K562 (cell line): ENCODE results near the gene SEPHS2. TPM values are rescaled to one million over a fixed set of nuclear protein-coding genes. Genes with fewer than 3 reads are reported as not detected.

Source experiments
- ADNP ChIP-seq: fragments of 200-800 bp; sonication (Bioruptor generic); IDR thresholded peaks from 2 replicates; pipeline ENCODE4 v1.6.1; 2016; ENCODE audit warnings: missing genetic modification characterization, missing compliant biosample characterization
- C11orf30 ChIP-seq: fragments of 450-650 bp; IDR thresholded peaks from 2 replicates; pipeline ENCODE4 v1.6.1; 2016; ENCODE audit warnings: low read depth, mild to moderate bottlenecking
- CHD1 ChIP-seq: fragments of 200-600 bp; sonication (generic); IDR thresholded peaks from one replicate; pipeline ENCODE4 v1.6.1; 2012; ENCODE audit warnings: mild to moderate bottlenecking, moderate library complexity, low read length, inconsistent platforms
- DMBX1 ChIP-seq: fragments of 250-450 bp; sonication (Bioruptor Pico); IDR thresholded peaks from 2 replicates; pipeline ENCODE4 v1.8.0; 2022; ENCODE audit warnings: inconsistent platforms, mild to moderate bottlenecking, moderate library complexity, borderline replicate concordance
- MAZ ChIP-seq, 2 experiments: fragments of 450-650 bp in 1 of 2; sonication (generic) in 1 of 2; formaldehyde crosslinking; IDR thresholded peaks in 1 of 2; conservative IDR thresholded peaks in 1 of 2; 2 replicates each; pipeline versions ENCODE4 v1.4.0 to v1.5.0; 2020; ENCODE audit warnings: mild to moderate bottlenecking in 1 of 2, missing genetic modification reagents in 1 of 2
- NEUROD1 ChIP-seq: fragments of 150-350 bp; IDR thresholded peaks from 2 replicates; pipeline ENCODE4 v1.6.1; 2014; ENCODE audit warnings: borderline replicate concordance, low read length, low read depth; ENCODE audit not compliant: partially characterized antibody
- RBM17 ChIP-seq: fragments of 200-400 bp; formaldehyde crosslinking; IDR thresholded peaks from 2 replicates; pipeline ENCODE4 v1.6.1; 2017; ENCODE audit warnings: low read depth, mild to moderate bottlenecking, low read length, borderline replicate concordance
- SMAD3 ChIP-seq: fragments of 450-650 bp; formaldehyde crosslinking; conservative IDR thresholded peaks from 2 replicates; pipeline ENCODE4 v1.4.0; 2020; ENCODE audit warnings: mild to moderate bottlenecking
- SOX6 ChIP-seq: fragments of 450-650 bp; IDR thresholded peaks from 2 replicates; pipeline ENCODE4 v1.6.1; 2014; ENCODE audit warnings: mild to moderate bottlenecking
- SRSF3 ChIP-seq: fragments of 200-400 bp; formaldehyde crosslinking; IDR thresholded peaks from 2 replicates; pipeline ENCODE4 v1.6.1; 2016; ENCODE audit warnings: mild to moderate bottlenecking, low read length, moderate library complexity; ENCODE audit not compliant: insufficient read depth
- TAF15 ChIP-seq: fragments of 200-400 bp; formaldehyde crosslinking; IDR thresholded peaks from 2 replicates; pipeline ENCODE4 v1.6.1; 2017; ENCODE audit warnings: mild to moderate bottlenecking, low read depth, low read length, moderate library complexity
- XRCC5 ChIP-seq: fragments of 200-400 bp; formaldehyde crosslinking; IDR thresholded peaks from 2 replicates; pipeline ENCODE4 v1.6.1; 2017; ENCODE audit warnings: low read depth, mild to moderate bottlenecking, low read length
- YBX1 ChIP-seq: fragments of 450-650 bp; IDR thresholded peaks from 2 replicates; pipeline ENCODE4 v1.7.1; 2016; ENCODE audit warnings: mild to moderate bottlenecking
- ZBTB17 ChIP-seq: fragments of 450-650 bp; formaldehyde crosslinking; IDR thresholded peaks from 2 replicates; pipeline ENCODE4 v1.4.0; 2020; ENCODE audit warnings: mild to moderate bottlenecking
- ZBTB7A ChIP-seq: IDR thresholded peaks from 2 replicates; pipeline ENCODE4 v1.6.1; 2011; ENCODE audit warnings: low read depth, mild to moderate bottlenecking, low read length, moderate library complexity, borderline replicate concordance; ENCODE audit not compliant: control insufficient read depth
- ZNF12 ChIP-seq: sonication (generic); formaldehyde crosslinking; IDR thresholded peaks from 2 replicates; pipeline ENCODE4 v1.4.0; 2020; ENCODE audit warnings: mild to moderate bottlenecking, missing genetic modification reagents
- ZNF146 ChIP-seq: IDR thresholded peaks from one replicate; pipeline ENCODE4 v1.6.1; 2018; ENCODE audit warnings: missing compliant biosample characterization; ENCODE audit not compliant: unreplicated experiment
- ZNF282 ChIP-seq: sonication (generic); formaldehyde crosslinking; IDR thresholded peaks from 2 replicates; pipeline ENCODE4 v1.8.1; 2023; ENCODE audit warnings: missing genetic modification reagents
- ZNF780A ChIP-seq: fragments of 250-450 bp; sonication (Bioruptor Pico); IDR thresholded peaks from 2 replicates; pipeline ENCODE4 v1.5.0; 2021; ENCODE audit warnings: mild to moderate bottlenecking
- ZNF79 ChIP-seq: fragments of 250-450 bp; sonication (Bioruptor Pico); IDR thresholded peaks from 2 replicates; pipeline ENCODE4 v1.4.0; 2020; ENCODE audit warnings: low read depth, mild to moderate bottlenecking, moderate library complexity
- polyA plus RNA-seq, 8 experiments: library from polyadenylated mRNA; depleted of rRNA in 4 of 8; stranded (reverse) in 5 of 8; unstranded in 3 of 8; fragments of >200 nt; fragmentation: Nextera tagmentation in 2 of 8; fragmentation: Illumina TruSeq in 1 of 8; extraction: Ambion mirVana in 2 of 8; extraction: Trizol in 1 of 8; gene quantifications; 2 replicates each; pipeline versions ENCODE4 v1.2.1 to v1.2.3, GENCODE V29; 2011 to 2014; ENCODE audit warnings: inconsistent platforms in 1 of 8, missing spikeins in 1 of 8
- total RNA-seq, 7 experiments: library from RNA; depleted of rRNA in 6 of 7; stranded (reverse); fragments of >200 nt in 6 of 7; fragmentation: Illumina TruSeq in 2 of 7; extraction: Trizol in 2 of 7; gene quantifications; 2 replicates each; pipeline versions ENCODE4 v1.2.1 to v1.2.3, GENCODE V29; 2011 to 2021; ENCODE audit warnings: low replicate concordance in 1 of 7
- TF ChIP-seq, protein P1 (sequence below), 2 experiments: IDR thresholded peaks; 2 replicates each; pipeline ENCODE4 v1.6.1; 2012; ENCODE audit warnings: improper control_type of control experiment in 2 of 2, low read depth in 2 of 2, low read length in 2 of 2, borderline replicate concordance in 1 of 2
- TF ChIP-seq, protein P2 (sequence below), 2 experiments: IDR thresholded peaks; 2 replicates each; pipeline ENCODE4 v1.6.1; 2011; ENCODE audit warnings: borderline replicate concordance in 1 of 2, control low read depth in 1 of 2, low read depth in 1 of 2, low read length in 1 of 2, mild to moderate bottlenecking in 1 of 2, mixed read lengths in 1 of 2, moderate library complexity in 1 of 2; ENCODE audit not compliant: insufficient read depth in 1 of 2, insufficient read length in 1 of 2, poor library complexity in 1 of 2, severe bottlenecking in 1 of 2; ENCODE audit errors: extremely low read depth in 1 of 2
- TF ChIP-seq, protein P3 (sequence below): IDR thresholded peaks from 2 replicates; pipeline ENCODE4 v1.6.1; 2016; ENCODE audit warnings: missing genetic modification characterization, missing compliant biosample characterization

The SEPHS2 gene
- total and polyA plus RNA-seq, 9 of the 15 experiments (the other 6 are each of a cell fraction or from before 2014, with no cell fraction given): 20.9 to 90.6 (median 43.4) TPM

DNA sequence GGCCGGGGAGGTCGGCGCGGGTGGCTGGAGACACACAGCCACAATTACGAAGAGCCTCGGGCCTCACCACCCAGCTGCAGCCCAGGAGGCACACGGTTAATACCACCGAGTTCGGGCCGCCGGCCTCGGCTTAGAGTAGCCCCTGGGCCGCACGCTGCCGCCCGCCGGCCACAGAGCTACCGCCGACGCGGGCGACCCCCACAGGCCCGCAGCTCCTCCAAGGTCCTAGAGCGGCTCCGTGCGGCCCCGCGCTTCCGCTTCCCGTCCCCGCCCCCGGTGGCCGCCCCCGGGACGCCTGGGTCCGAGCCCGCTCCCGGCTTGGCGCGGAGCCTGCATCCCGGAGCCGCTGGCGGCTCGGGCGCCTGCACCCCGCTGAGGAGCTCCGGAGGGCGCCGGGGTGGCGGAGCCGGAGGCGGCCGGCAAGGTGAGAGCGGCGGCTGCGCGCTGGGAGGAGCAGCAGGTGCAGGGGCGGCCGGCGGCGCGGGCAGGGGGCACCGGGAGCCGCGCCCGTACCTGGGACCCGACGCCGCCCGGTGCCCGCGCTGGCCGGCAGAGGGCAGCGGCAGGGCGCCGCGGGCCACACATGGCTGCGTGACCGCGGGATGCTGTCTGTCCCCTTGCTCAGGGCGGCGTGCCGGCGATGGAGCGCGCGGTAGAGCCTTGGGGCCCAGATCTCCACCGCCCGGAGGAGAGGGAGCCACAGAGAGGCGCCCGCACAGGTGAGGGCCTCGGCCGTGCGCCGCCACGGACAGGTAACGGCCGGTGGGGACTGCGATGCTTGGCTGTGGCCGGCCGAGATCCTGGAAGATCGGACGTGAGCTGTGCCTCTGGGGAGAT, 50.3 kb downstream of the SEPHS2 start, which contains the start of gene ZNF48 (continued):
- TF ChIP-seq, protein P1, sequence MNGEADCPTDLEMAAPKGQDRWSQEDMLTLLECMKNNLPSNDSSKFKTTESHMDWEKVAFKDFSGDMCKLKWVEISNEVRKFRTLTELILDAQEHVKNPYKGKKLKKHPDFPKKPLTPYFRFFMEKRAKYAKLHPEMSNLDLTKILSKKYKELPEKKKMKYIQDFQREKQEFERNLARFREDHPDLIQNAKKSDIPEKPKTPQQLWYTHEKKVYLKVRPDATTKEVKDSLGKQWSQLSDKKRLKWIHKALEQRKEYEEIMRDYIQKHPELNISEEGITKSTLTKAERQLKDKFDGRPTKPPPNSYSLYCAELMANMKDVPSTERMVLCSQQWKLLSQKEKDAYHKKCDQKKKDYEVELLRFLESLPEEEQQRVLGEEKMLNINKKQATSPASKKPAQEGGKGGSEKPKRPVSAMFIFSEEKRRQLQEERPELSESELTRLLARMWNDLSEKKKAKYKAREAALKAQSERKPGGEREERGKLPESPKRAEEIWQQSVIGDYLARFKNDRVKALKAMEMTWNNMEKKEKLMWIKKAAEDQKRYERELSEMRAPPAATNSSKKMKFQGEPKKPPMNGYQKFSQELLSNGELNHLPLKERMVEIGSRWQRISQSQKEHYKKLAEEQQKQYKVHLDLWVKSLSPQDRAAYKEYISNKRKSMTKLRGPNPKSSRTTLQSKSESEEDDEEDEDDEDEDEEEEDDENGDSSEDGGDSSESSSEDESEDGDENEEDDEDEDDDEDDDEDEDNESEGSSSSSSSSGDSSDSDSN (IDR thresholded peaks at IDR 0.05; ENCODE audit: borderline replicate concordance in 1 of 2, low read depth in 2 of 2, low read length in 2 of 2): peak; percentile 53 to 80; a peak in 1 of 4 replicates
- TF ChIP-seq SMAD3 (CRISPR knock-in tag): no peak
- no peak for TF ChIP-seq ZNF79
- TF ChIP-seq NEUROD1: peak; percentile 22
- TF ChIP-seq ZNF282 (CRISPR knock-in tag): no peak; the same call in 1 of the 2 replicates
- TF ChIP-seq SOX6: peak; percentile 44; the same call in 1 of the 2 replicates
- TF ChIP-seq, protein P2, sequence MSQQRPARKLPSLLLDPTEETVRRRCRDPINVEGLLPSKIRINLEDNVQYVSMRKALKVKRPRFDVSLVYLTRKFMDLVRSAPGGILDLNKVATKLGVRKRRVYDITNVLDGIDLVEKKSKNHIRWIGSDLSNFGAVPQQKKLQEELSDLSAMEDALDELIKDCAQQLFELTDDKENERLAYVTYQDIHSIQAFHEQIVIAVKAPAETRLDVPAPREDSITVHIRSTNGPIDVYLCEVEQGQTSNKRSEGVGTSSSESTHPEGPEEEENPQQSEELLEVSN (IDR thresholded peaks at IDR 0.05; ENCODE audit: borderline replicate concordance in 1 of 2, extremely low read depth in 1 of 2, insufficient read depth in 1 of 2, insufficient read length in 1 of 2, low read depth in 1 of 2, low read length in 1 of 2, poor library complexity in 1 of 2, severe bottlenecking in 1 of 2): peak; percentile 35 to 74
- TF ChIP-seq ZBTB17 (CRISPR knock-in tag): no peak
- no peak for TF ChIP-seq ZNF146 (CRISPR knock-in tag)
- no peak for TF ChIP-seq DMBX1 (CRISPR knock-in tag)
- TF ChIP-seq CHD1: peak; percentile 34
- no peak for TF ChIP-seq ZNF12 (CRISPR knock-in tag)
- TF ChIP-seq TAF15: no peak
- TF ChIP-seq, protein P3, sequence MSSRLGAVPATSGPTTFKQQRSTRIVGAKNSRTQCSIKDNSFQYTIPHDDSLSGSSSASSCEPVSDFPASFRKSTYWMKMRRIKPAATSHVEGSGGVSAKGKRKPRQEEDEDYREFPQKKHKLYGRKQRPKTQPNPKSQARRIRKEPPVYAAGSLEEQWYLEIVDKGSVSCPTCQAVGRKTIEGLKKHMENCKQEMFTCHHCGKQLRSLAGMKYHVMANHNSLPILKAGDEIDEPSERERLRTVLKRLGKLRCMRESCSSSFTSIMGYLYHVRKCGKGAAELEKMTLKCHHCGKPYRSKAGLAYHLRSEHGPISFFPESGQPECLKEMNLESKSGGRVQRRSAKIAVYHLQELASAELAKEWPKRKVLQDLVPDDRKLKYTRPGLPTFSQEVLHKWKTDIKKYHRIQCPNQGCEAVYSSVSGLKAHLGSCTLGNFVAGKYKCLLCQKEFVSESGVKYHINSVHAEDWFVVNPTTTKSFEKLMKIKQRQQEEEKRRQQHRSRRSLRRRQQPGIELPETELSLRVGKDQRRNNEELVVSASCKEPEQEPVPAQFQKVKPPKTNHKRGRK (tag): no peak
- peak; percentile 67 to 81; a peak in 3 of 4 replicates for TF ChIP-seq MAZ (CRISPR knock-in tag; conservative IDR thresholded peaks at IDR 0.05 in 1 of 2, IDR thresholded peaks at IDR 0.05 in 1 of 2)
- no peak for TF ChIP-seq ZNF780A (CRISPR knock-in tag)
- 0 out of 2 replicates have a peak, but pooled peaks have one; percentile 16 for TF ChIP-seq C11orf30
- TF ChIP-seq ADNP (tag): no peak
- TF ChIP-seq SRSF3: no peak
- TF ChIP-seq RBM17: no peak
- peak; percentile 97 for TF ChIP-seq ZBTB7A
- no peak for TF ChIP-seq XRCC5
- no peak for TF ChIP-seq YBX1
